Measurements from ENCODE around the gene GALNT18.

Gene GALNT18

GRCh38 chr11:11620173-11620920, 1.5 kb downstream of the GALNT18 start:
- H3K36me3 ChIP-seq (ENCODE audit: control insufficient read depth in 4 of 4, insufficient read depth in 4 of 4, low read length in 3 of 4), result no peaks in the 10 kb centered on the region
- no peak overlapping the region for H3K27ac ChIP-seq (ENCODE audit: insufficient read depth in 1 of 2, low read depth in 1 of 2, low read length in 2 of 2, poor library complexity in 1 of 2, severe bottlenecking in 2 of 2)
- H3K27me3 ChIP-seq (replicated peaks in 2 of 5; ENCODE audit: control insufficient read depth in 4 of 5, insufficient read depth in 5 of 5, low read length in 4 of 5), result peaks cover 0 to 48% (median 19%) of the 10 kb centered on the region in 5 experiments
- H3K9me3 ChIP-seq (ENCODE audit: control extremely low read depth in 1 of 5, control insufficient read depth in 4 of 5, insufficient read depth in 2 of 5, low read depth in 1 of 5, low read length in 4 of 5), result no peaks in the 10 kb centered on the region
- POLR2A ChIA-PET, result interaction anchor here (0.6 kb wide), 1 partner anchor 8 kb away, joined by 3 read pairs; no protein-coding TSS in a partner anchor
- 2% methylated on average over 28 of the region's 48 CpGs for WGBS (ENCODE audit: insufficient coverage)
- DNase-seq, result peak in 1 of 3 donors; percentile 22
- CTCF ChIA-PET, result interaction anchor here (0.8 to 1.3 kb wide), 2 partner anchors 9 to 167 kb away, joined by 3 read pairs; no protein-coding TSS in a partner anchor
- H3K4me1 ChIP-seq (ENCODE audit: control extremely low read depth in 1 of 4, control insufficient read depth in 4 of 4, insufficient read depth in 4 of 4, low read length in 3 of 4), result peaks cover 0 to 24% (median 23%) of the 10 kb centered on the region in 4 experiments
- H3K4me3 ChIP-seq (ENCODE audit: control insufficient read depth in 1 of 7, extremely low read depth in 1 of 7, insufficient read depth in 4 of 7, low read depth in 2 of 7, low read length in 6 of 7), result peak overlapping the region in 6 of 7 experiments; percentile 45 to 78 (median 70)

DNA sequence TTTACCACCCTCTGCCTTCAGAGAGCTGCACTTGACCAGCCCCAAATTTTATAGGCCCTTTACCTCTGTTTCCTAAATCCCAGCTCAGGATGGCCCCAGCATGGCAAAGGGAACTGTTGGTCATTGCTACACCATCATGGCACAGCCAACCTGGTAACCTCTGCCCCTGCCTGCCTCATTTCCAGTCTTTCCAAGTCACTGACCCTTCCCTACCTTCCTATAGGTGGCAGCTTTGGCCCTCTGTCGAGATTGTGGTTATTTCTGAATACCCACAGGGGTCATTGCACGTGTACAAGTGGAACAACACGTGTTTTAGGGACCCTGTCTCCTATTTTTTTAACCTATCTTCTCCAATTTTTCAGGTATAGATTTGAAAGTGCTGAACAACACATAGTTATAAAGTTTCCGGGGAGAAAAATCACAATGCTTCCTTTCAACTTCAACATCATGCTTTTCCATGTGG, 2.8 kb downstream of the GALNT18 start:
- Histone ChIP-seq H3K9me3 (ENCODE audit: control extremely low read depth in 1 of 5, control insufficient read depth in 4 of 5, insufficient read depth in 2 of 5, low read depth in 1 of 5, low read length in 4 of 5) (no peaks in the 10 kb centered on the region), H3K36me3 (ENCODE audit: control insufficient read depth in 4 of 4, insufficient read depth in 4 of 4, low read length in 3 of 4) (no peaks in the 10 kb centered on the region), H3K27ac (ENCODE audit: insufficient read depth in 1 of 2, low read depth in 1 of 2, low read length in 2 of 2, poor library complexity in 1 of 2, severe bottlenecking in 2 of 2) (no peak overlapping the region), H3K4me3 (ENCODE audit: control insufficient read depth in 1 of 7, extremely low read depth in 1 of 7, insufficient read depth in 4 of 7, low read depth in 2 of 7, low read length in 6 of 7) (no peak overlapping the region), H3K27me3 (replicated peaks in 2 of 5; ENCODE audit: control insufficient read depth in 4 of 5, insufficient read depth in 5 of 5, low read length in 4 of 5) (peaks cover 0 to 44% (median 17%) of the 10 kb centered on the region in 5 experiments), H3K4me1 (ENCODE audit: control extremely low read depth in 1 of 4, control insufficient read depth in 4 of 4, insufficient read depth in 4 of 4, low read length in 3 of 4) (peaks cover 0 to 24% (median 23%) of the 10 kb centered on the region in 4 experiments)
- peak in 1 of 3 donors; percentile 3 for DNase-seq
- WGBS (ENCODE audit: insufficient coverage), result 46% methylated on average over 3 of the region's 4 CpGs
- ChIA-PET POLR2A (no interaction called here), CTCF (interaction anchor here (0.7 to 1.1 kb wide), 3 partner anchors 9 to 174 kb away, joined by 3 to 4 read pairs (median 3); no protein-coding TSS in a partner anchor)

- ChIA-PET POLR2A (no interaction called here), CTCF (interaction anchor here (0.6 to 1.2 kb wide), 2 partner anchors 11 to 863 kb away, joined by 3 read pairs; no protein-coding TSS in a partner anchor)
- Histone ChIP-seq H3K9me3 (ENCODE audit: control extremely low read depth in 1 of 5, control insufficient read depth in 4 of 5, insufficient read depth in 2 of 5, low read depth in 1 of 5, low read length in 4 of 5) (no peaks in the 10 kb centered on the region), H3K4me1 (ENCODE audit: control extremely low read depth in 1 of 4, control insufficient read depth in 4 of 4, insufficient read depth in 4 of 4, low read length in 3 of 4) (peaks cover 0 to 3% (median under 1%) of the 10 kb centered on the region in 4 experiments), H3K27me3 (replicated peaks in 2 of 5; ENCODE audit: control insufficient read depth in 4 of 5, insufficient read depth in 5 of 5, low read length in 4 of 5) (peaks cover 0 to 36% (median 11%) of the 10 kb centered on the region in 5 experiments), H3K27ac (ENCODE audit: insufficient read depth in 1 of 2, low read depth in 1 of 2, low read length in 2 of 2, poor library complexity in 1 of 2, severe bottlenecking in 2 of 2) (no peak overlapping the region), H3K36me3 (ENCODE audit: control insufficient read depth in 4 of 4, insufficient read depth in 4 of 4, low read length in 3 of 4) (no peaks in the 10 kb centered on the region), H3K4me3 (ENCODE audit: control insufficient read depth in 1 of 7, extremely low read depth in 1 of 7, insufficient read depth in 4 of 7, low read depth in 2 of 7, low read length in 6 of 7) (no peak overlapping the region)
- DNase-seq, result no peak
- 100% methylated on average over 2 of the region's 4 CpGs for WGBS (ENCODE audit: insufficient coverage)
Measured at GRCh38 chr11:11615086-11615485, 6.7 kb downstream of the GALNT18 start.

GRCh38 chr11:11612439-11612838, 9.4 kb downstream of the GALNT18 start:
- Histone ChIP-seq H3K36me3 (ENCODE audit: control insufficient read depth in 4 of 4, insufficient read depth in 4 of 4, low read length in 3 of 4) (no peaks in the 10 kb centered on the region), H3K27me3 (replicated peaks in 2 of 5; ENCODE audit: control insufficient read depth in 4 of 5, insufficient read depth in 5 of 5, low read length in 4 of 5) (peaks cover 0 to 18% (median 2%) of the 10 kb centered on the region in 5 experiments)

GRCh38 chr11:11611381-11611780, 10.4 kb downstream of the GALNT18 start:
- DNase-seq, result no peak
- H3K9me3 ChIP-seq (ENCODE audit: control extremely low read depth in 1 of 5, control insufficient read depth in 4 of 5, insufficient read depth in 2 of 5, low read depth in 1 of 5, low read length in 4 of 5), result no peaks in the 10 kb centered on the region
- H3K27ac ChIP-seq (ENCODE audit: insufficient read depth in 1 of 2, low read depth in 1 of 2, low read length in 2 of 2, poor library complexity in 1 of 2, severe bottlenecking in 2 of 2), result no peak overlapping the region
- CTCF ChIA-PET, result interaction anchor here (1.2 to 1.4 kb wide), 2 partner anchors 9 to 55 kb away, joined by 3 read pairs; no protein-coding TSS in a partner anchor
- POLR2A ChIA-PET, result interaction anchor here (0.6 kb wide), 1 partner anchor 811 kb away, joined by 3 read pairs; no protein-coding TSS in a partner anchor
- H3K36me3 ChIP-seq (ENCODE audit: control insufficient read depth in 4 of 4, insufficient read depth in 4 of 4, low read length in 3 of 4), result no peaks in the 10 kb centered on the region
- 96% methylated on average over 6 of the region's 6 CpGs for WGBS (ENCODE audit: insufficient coverage)
- H3K4me3 ChIP-seq (ENCODE audit: control insufficient read depth in 1 of 7, extremely low read depth in 1 of 7, insufficient read depth in 4 of 7, low read depth in 2 of 7, low read length in 6 of 7), result no peak overlapping the region
- no peaks in the 10 kb centered on the region for H3K4me1 ChIP-seq (ENCODE audit: control extremely low read depth in 1 of 4, control insufficient read depth in 4 of 4, insufficient read depth in 4 of 4, low read length in 3 of 4)
- peaks cover 0 to 15% (median 2%) of the 10 kb centered on the region in 5 experiments for H3K27me3 ChIP-seq (replicated peaks in 2 of 5; ENCODE audit: control insufficient read depth in 4 of 5, insufficient read depth in 5 of 5, low read length in 4 of 5)

More at GRCh38 chr11:11612439-11612838, 9.4 kb downstream of the GALNT18 start:
- no peaks in the 10 kb centered on the region for H3K4me1 ChIP-seq (ENCODE audit: control extremely low read depth in 1 of 4, control insufficient read depth in 4 of 4, insufficient read depth in 4 of 4, low read length in 3 of 4)
- no peak for DNase-seq
- ChIA-PET CTCF (interaction anchor here (1.4 kb wide), 1 partner anchor 8 kb away, joined by 3 read pairs; no protein-coding TSS in a partner anchor), POLR2A (interaction anchor here (0.6 kb wide), 1 partner anchor 7 kb away, joined by 3 read pairs; no protein-coding TSS in a partner anchor)
- WGBS (ENCODE audit: insufficient coverage), result 98% methylated on average over 4 of the region's 4 CpGs
- no peaks in the 10 kb centered on the region for H3K9me3 ChIP-seq (ENCODE audit: control extremely low read depth in 1 of 5, control insufficient read depth in 4 of 5, insufficient read depth in 2 of 5, low read depth in 1 of 5, low read length in 4 of 5)
- no peak overlapping the region for H3K27ac ChIP-seq (ENCODE audit: insufficient read depth in 1 of 2, low read depth in 1 of 2, low read length in 2 of 2, poor library complexity in 1 of 2, severe bottlenecking in 2 of 2)
- H3K4me3 ChIP-seq (ENCODE audit: control insufficient read depth in 1 of 7, extremely low read depth in 1 of 7, insufficient read depth in 4 of 7, low read depth in 2 of 7, low read length in 6 of 7), result no peak overlapping the region

DNA sequence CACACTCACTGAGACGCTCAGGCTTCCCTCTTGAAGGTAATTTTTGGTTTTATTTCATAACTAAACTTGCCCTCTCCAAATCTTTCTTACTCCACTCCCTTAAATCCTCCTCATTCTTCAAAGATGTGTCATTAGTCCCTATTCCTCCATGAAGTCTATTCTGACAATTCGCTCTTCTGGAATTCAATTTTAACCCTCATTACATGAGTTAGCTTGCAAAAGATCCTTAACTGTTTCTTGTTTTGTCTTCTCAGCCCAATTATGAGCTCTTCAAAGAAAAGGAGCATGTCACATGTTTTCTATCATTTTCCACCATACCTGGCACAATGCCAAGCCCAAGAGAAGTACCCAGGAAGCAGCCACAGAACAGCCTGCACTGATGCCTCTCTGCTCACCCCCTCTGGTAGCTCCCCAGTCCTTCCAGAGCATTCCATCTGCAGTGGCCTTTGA, 13.0 kb downstream of the GALNT18 start:
- DNase-seq, result no peak

More for the DNA sequence above, 13.0 kb downstream of the GALNT18 start:
- ChIA-PET POLR2A (no interaction called here), CTCF (no interaction called here)
- no peak overlapping the region for H3K4me3 ChIP-seq (ENCODE audit: control insufficient read depth in 1 of 7, extremely low read depth in 1 of 7, insufficient read depth in 4 of 7, low read depth in 2 of 7, low read length in 6 of 7)
- no peaks in the 10 kb centered on the region for H3K36me3 ChIP-seq (ENCODE audit: control insufficient read depth in 4 of 4, insufficient read depth in 4 of 4, low read length in 3 of 4)
- no peak overlapping the region for H3K27ac ChIP-seq (ENCODE audit: insufficient read depth in 1 of 2, low read depth in 1 of 2, low read length in 2 of 2, poor library complexity in 1 of 2, severe bottlenecking in 2 of 2)
- no peaks in the 10 kb centered on the region for H3K9me3 ChIP-seq (ENCODE audit: control extremely low read depth in 1 of 5, control insufficient read depth in 4 of 5, insufficient read depth in 2 of 5, low read depth in 1 of 5, low read length in 4 of 5)
- peaks cover 0 to 14% (median 0%) of the 10 kb centered on the region in 5 experiments for H3K27me3 ChIP-seq (replicated peaks in 2 of 5; ENCODE audit: control insufficient read depth in 4 of 5, insufficient read depth in 5 of 5, low read length in 4 of 5)
- 95% methylated on average over 2 of the region's 2 CpGs for WGBS (ENCODE audit: insufficient coverage)
- peaks cover 0 to 12% (median 2%) of the 10 kb centered on the region in 4 experiments for H3K4me1 ChIP-seq (ENCODE audit: control extremely low read depth in 1 of 4, control insufficient read depth in 4 of 4, insufficient read depth in 4 of 4, low read length in 3 of 4)

Data from common myeloid progenitor, CD34-positive (primary cell).